Measurements from ENCODE around the gene EML3.

Gene EML3, protein sequence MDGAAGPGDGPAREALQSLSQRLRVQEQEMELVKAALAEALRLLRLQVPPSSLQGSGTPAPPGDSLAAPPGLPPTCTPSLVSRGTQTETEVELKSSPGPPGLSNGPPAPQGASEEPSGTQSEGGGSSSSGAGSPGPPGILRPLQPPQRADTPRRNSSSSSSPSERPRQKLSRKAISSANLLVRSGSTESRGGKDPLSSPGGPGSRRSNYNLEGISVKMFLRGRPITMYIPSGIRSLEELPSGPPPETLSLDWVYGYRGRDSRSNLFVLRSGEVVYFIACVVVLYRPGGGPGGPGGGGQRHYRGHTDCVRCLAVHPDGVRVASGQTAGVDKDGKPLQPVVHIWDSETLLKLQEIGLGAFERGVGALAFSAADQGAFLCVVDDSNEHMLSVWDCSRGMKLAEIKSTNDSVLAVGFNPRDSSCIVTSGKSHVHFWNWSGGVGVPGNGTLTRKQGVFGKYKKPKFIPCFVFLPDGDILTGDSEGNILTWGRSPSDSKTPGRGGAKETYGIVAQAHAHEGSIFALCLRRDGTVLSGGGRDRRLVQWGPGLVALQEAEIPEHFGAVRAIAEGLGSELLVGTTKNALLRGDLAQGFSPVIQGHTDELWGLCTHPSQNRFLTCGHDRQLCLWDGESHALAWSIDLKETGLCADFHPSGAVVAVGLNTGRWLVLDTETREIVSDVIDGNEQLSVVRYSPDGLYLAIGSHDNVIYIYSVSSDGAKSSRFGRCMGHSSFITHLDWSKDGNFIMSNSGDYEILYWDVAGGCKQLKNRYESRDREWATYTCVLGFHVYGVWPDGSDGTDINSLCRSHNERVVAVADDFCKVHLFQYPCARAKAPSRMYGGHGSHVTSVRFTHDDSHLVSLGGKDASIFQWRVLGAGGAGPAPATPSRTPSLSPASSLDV

DNA sequence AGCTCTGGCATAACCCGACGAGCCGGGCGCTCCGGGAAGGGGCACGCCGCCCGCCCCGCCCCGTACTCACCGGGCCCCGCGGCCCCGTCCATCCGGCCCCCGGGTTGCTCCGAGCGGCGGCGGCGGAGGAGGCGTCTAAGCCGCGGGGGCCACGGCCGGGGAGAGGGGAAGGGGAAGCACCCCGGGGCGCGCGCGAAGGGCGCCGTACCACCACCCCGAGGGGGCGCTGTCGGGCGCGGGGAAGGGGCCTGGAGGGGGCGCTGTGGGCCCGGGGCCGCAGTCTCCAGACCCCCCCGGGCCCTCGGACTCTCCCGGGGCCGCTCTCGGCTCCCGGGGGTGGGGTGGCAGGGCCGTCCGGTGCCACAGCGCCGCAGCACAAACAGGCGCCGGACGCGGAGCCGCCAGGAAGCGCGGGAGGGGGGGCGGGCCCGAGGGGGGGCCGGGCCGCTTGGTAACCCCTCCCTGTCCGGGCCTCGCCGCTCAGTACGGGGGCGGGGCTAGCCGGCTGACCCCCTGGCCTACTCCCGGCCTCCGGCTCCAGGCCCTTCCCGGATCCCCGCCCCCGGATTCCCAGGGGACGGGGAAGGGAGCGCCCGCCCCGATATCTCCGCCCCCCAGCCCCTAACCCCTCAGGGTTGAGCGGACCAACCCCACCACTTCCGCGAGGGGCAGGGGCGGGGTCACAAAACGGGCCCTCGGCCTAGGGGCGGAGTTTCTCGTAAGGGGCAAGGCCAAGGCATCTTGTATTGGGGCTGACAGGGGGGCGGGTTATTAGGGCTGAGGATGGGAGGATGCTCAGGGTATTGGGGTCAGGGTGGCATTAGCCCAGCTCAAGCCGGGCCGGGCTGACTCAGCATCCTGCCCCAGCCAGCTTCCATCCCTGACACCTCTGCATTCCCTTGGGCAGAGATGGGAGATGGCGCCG lies at the start of gene EML3, which contains the start of gene ROM1:
TSS of gene EML3 (minus strand) at position 410 of the 925 bp plus-strand sequence. CDS start at position 92, 318 bp downstream.
TSS of gene ROM1 (plus strand) at position 892 of the 925 bp plus-strand sequence. CDS start at position 917, 25 bp downstream.
- ATAC-seq (ENCODE audit: low read depth) (peak; percentile 73), DNase-seq (ENCODE audit: low spot score) (peak; percentile 89)
- TF ChIP-seq, protein P1, sequence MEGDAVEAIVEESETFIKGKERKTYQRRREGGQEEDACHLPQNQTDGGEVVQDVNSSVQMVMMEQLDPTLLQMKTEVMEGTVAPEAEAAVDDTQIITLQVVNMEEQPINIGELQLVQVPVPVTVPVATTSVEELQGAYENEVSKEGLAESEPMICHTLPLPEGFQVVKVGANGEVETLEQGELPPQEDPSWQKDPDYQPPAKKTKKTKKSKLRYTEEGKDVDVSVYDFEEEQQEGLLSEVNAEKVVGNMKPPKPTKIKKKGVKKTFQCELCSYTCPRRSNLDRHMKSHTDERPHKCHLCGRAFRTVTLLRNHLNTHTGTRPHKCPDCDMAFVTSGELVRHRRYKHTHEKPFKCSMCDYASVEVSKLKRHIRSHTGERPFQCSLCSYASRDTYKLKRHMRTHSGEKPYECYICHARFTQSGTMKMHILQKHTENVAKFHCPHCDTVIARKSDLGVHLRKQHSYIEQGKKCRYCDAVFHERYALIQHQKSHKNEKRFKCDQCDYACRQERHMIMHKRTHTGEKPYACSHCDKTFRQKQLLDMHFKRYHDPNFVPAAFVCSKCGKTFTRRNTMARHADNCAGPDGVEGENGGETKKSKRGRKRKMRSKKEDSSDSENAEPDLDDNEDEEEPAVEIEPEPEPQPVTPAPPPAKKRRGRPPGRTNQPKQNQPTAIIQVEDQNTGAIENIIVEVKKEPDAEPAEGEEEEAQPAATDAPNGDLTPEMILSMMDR (IDR thresholded peaks at IDR 0.05; ENCODE audit: poor library complexity, severe bottlenecking): peak; percentile 91
- peak within 1 kb of the TSS; percentile 66 for H3K4me3 ChIP-seq (ENCODE audit: severe bottlenecking)
- no peaks in the 10 kb centered on the region for H3K27me3 ChIP-seq (ENCODE audit: insufficient read depth, poor library complexity, severe bottlenecking)
- H3K27ac ChIP-seq (ENCODE audit: poor library complexity, severe bottlenecking): peak within 1 kb of the TSS; percentile 95
- no peaks in the 10 kb centered on the region for H3K9me3 ChIP-seq (ENCODE audit: severe bottlenecking)
- H3K36me3 ChIP-seq (ENCODE audit: low read depth): peaks cover 23% of the 10 kb centered on the region
- peaks cover 4% of the 10 kb centered on the region for H3K4me1 ChIP-seq (ENCODE audit: insufficient read depth, poor library complexity, severe bottlenecking)

- H3K4me3 ChIP-seq (ENCODE audit: severe bottlenecking): no peak overlapping the region
- no peaks in the 10 kb centered on the region for H3K27me3 ChIP-seq (ENCODE audit: insufficient read depth, poor library complexity, severe bottlenecking)
- H3K9me3 ChIP-seq (ENCODE audit: severe bottlenecking): no peaks in the 10 kb centered on the region
- DNase-seq (ENCODE audit: low spot score) (no peak), ATAC-seq (ENCODE audit: low read depth) (no peak)
- TF ChIP-seq, protein P1 (IDR thresholded peaks at IDR 0.05; ENCODE audit: poor library complexity, severe bottlenecking): no peak
- no peak overlapping the region for H3K27ac ChIP-seq (ENCODE audit: poor library complexity, severe bottlenecking)
- H3K36me3 ChIP-seq (ENCODE audit: low read depth): 0 out of 2 replicates have a peak, but pooled peaks cover 4% of the 10 kb centered on the region
- H3K4me1 ChIP-seq (ENCODE audit: insufficient read depth, poor library complexity, severe bottlenecking): no peaks in the 10 kb centered on the region
Observed at GRCh38 chr11:62656796-62657429, 44.3 kb upstream of the EML3 start.

GRCh38 chr11:62654297-62654696 lies 41.7 kb upstream of the EML3 start:
- peaks cover 5% of the 10 kb centered on the region; the same call in 1 of the 2 replicates for H3K36me3 ChIP-seq (ENCODE audit: low read depth)
- TF ChIP-seq, protein P1 (IDR thresholded peaks at IDR 0.05; ENCODE audit: poor library complexity, severe bottlenecking): no peak
- H3K9me3 ChIP-seq (ENCODE audit: severe bottlenecking): no peaks in the 10 kb centered on the region
- H3K27ac ChIP-seq (ENCODE audit: poor library complexity, severe bottlenecking): no peak overlapping the region
- DNase-seq (ENCODE audit: low spot score): no peak
- no peak for ATAC-seq (ENCODE audit: low read depth)
- no peak overlapping the region for H3K4me3 ChIP-seq (ENCODE audit: severe bottlenecking)
- H3K27me3 ChIP-seq (ENCODE audit: insufficient read depth, poor library complexity, severe bottlenecking): no peaks in the 10 kb centered on the region
- H3K4me1 ChIP-seq (ENCODE audit: insufficient read depth, poor library complexity, severe bottlenecking): no peaks in the 10 kb centered on the region
